IPS DF 6.9 (cell line): ENCODE results near the gene METTL8.

Experiments used
- DNase-seq: peaks from one replicate; pipeline ENCODE4 v3.0.0-alpha.2; 2013; ENCODE audit warnings: low read depth, low spot score
- H3K27ac ChIP-seq: one replicate; pipeline ENCODE4 v1.5.1; 2013; ENCODE audit warnings: low read length, control low read depth
- H3K27me3 ChIP-seq: 2 replicates; pipeline ENCODE4 v1.6.1; 2013; ENCODE audit warnings: mild to moderate bottlenecking, low read length; ENCODE audit not compliant: control insufficient read depth, insufficient read depth
- H3K36me3 ChIP-seq: 2 replicates; pipeline ENCODE4 v1.6.1; 2013; ENCODE audit warnings: low read length; ENCODE audit not compliant: control insufficient read depth, insufficient read depth
- H3K4me1 ChIP-seq: 2 replicates; pipeline ENCODE4 v1.6.1; 2013; ENCODE audit warnings: low read length; ENCODE audit not compliant: control insufficient read depth, insufficient read depth
- H3K4me3 ChIP-seq: 2 replicates; pipeline ENCODE4 v1.5.1; 2013; ENCODE audit warnings: mild to moderate bottlenecking, low read length
- H3K9me3 ChIP-seq: 2 replicates; pipeline ENCODE4 v1.6.1; 2013; ENCODE audit warnings: low read length, inconsistent platforms; ENCODE audit not compliant: control insufficient read depth, insufficient read depth
- WGBS: extraction: QIAGEN DNeasy Blood & Tissue Kit; methylation state at CpG from one replicate; pipeline ENCODE4 v1.1.7; 2013; ENCODE audit warnings: mixed read lengths, missing lambda C conversion rate; ENCODE audit not compliant: insufficient read length, insufficient coverage; 5-methylcytosine and 5-hydroxymethylcytosine counted together

Gene METTL8

GRCh38 chr2:171267855-171268629 lies 165.7 kb downstream of the METTL8 start:
- Histone ChIP-seq H3K9me3 (no peaks in the 10 kb centered on the region), H3K27me3 (no peaks in the 10 kb centered on the region), H3K4me1 (no peaks in the 10 kb centered on the region), H3K27ac (no peak overlapping the region), H3K36me3 (no peaks in the 10 kb centered on the region), H3K4me3 (no peak overlapping the region)
- DNase-seq: no peak
- no CpG with 5 or more reads among the region's 4 CpGs for WGBS
